H9 (cell line): ENCODE results near the gene KIF2C. TPM values are rescaled to one million over a fixed set of nuclear protein-coding genes. Genes with fewer than 3 reads are reported as not detected.

Source experiments
- DNase-seq: peaks from one replicate; pipeline ENCODE4 v3.0.0-alpha.2; 2017
- H2AFZ ChIP-seq: one replicate; pipeline ENCODE4 v1.6.1; 2013; ENCODE audit warnings: mild to moderate bottlenecking, low read length, control low read depth, moderate library complexity
- H2AK5ac ChIP-seq: 2 replicates; pipeline ENCODE4 v1.6.1; 2013; ENCODE audit warnings: low read length, control low read depth, mixed read lengths; ENCODE audit not compliant: insufficient read length
- H2BK120ac ChIP-seq: one replicate; pipeline ENCODE4 v1.6.1; 2013; ENCODE audit warnings: low read depth, mild to moderate bottlenecking, low read length, control low read depth, inconsistent platforms; ENCODE audit not compliant: poor library complexity, severe bottlenecking
- H2BK12ac ChIP-seq: 2 replicates; pipeline ENCODE4 v1.6.1; 2013; ENCODE audit warnings: low read length, control low read depth, mixed read lengths, low read depth; ENCODE audit not compliant: insufficient read length
- H2BK15ac ChIP-seq: 2 replicates; pipeline ENCODE4 v1.6.1; 2013; ENCODE audit warnings: low read depth, low read length, control low read depth
- H2BK20ac ChIP-seq: one replicate; pipeline ENCODE4 v1.6.1; 2013; ENCODE audit warnings: low read depth, mild to moderate bottlenecking, low read length, control low read depth, inconsistent platforms; ENCODE audit not compliant: poor library complexity, severe bottlenecking
- H2BK5ac ChIP-seq: 2 replicates; pipeline ENCODE4 v1.6.1; 2013; ENCODE audit warnings: low read length, control low read depth, mixed read lengths; ENCODE audit not compliant: insufficient read length
- H3K14ac ChIP-seq: 2 replicates; pipeline ENCODE4 v1.6.1; 2013; ENCODE audit warnings: low read length, control low read depth; ENCODE audit not compliant: insufficient read depth
- H3K18ac ChIP-seq: 2 replicates; pipeline ENCODE4 v1.6.1; 2013; ENCODE audit warnings: low read depth, mild to moderate bottlenecking, mixed read lengths, low read length, control low read depth; ENCODE audit not compliant: insufficient read length
- H3K23ac ChIP-seq: 2 replicates; pipeline ENCODE4 v1.6.1; 2013; ENCODE audit warnings: low read length, control low read depth, mixed read lengths, low read depth; ENCODE audit not compliant: insufficient read length
- H3K23me2 ChIP-seq: 2 replicates; pipeline ENCODE4 v1.6.1; 2013; ENCODE audit warnings: low read depth, mild to moderate bottlenecking, mixed read lengths, low read length, control low read depth; ENCODE audit not compliant: insufficient read length, poor library complexity, severe bottlenecking
- H3K27ac ChIP-seq: 2 replicates; pipeline ENCODE4 v1.5.1; 2013; ENCODE audit warnings: low read length, control low read depth, mixed read lengths, low read depth; ENCODE audit not compliant: insufficient read length
- H3K27me3 ChIP-seq: 2 replicates; pipeline ENCODE4 v1.6.1; 2013; ENCODE audit warnings: low read length, control low read depth, inconsistent platforms; ENCODE audit not compliant: insufficient read depth
- H3K4ac ChIP-seq: 2 replicates; pipeline ENCODE4 v1.6.1; 2013; ENCODE audit warnings: low read depth, mild to moderate bottlenecking, control low read depth, inconsistent platforms, low read length, moderate library complexity
- H3K4me1 ChIP-seq: 2 replicates; pipeline ENCODE4 v1.6.1; 2013; ENCODE audit warnings: low read length, control low read depth, inconsistent platforms; ENCODE audit not compliant: insufficient read depth
- H3K4me2 ChIP-seq: 2 replicates; pipeline ENCODE4 v1.6.1; 2013; ENCODE audit warnings: low read length, control low read depth, mixed read lengths; ENCODE audit not compliant: insufficient read length, insufficient read depth
- H3K56ac ChIP-seq: 2 replicates; pipeline ENCODE4 v1.6.1; 2013; ENCODE audit warnings: low read depth, mild to moderate bottlenecking, mixed read lengths, low read length, control low read depth; ENCODE audit not compliant: insufficient read length
- H3K79me1 ChIP-seq: 2 replicates; pipeline ENCODE4 v1.6.1; 2013; ENCODE audit warnings: low read depth, mild to moderate bottlenecking, moderate library complexity, low read length, control low read depth, inconsistent platforms; ENCODE audit not compliant: insufficient read depth, poor library complexity, severe bottlenecking
- H3K79me2 ChIP-seq: 2 replicates; pipeline ENCODE4 v1.6.1; 2013; ENCODE audit warnings: low read length, control low read depth, inconsistent platforms; ENCODE audit not compliant: insufficient read depth
- H3K9ac ChIP-seq: 2 replicates; pipeline ENCODE4 v1.6.1; 2013; ENCODE audit warnings: low read length, control low read depth, mixed read lengths; ENCODE audit not compliant: insufficient read length; ENCODE audit errors: extremely low read depth
- H3K9me3 ChIP-seq: one replicate; pipeline ENCODE4 v1.6.1; 2013; ENCODE audit warnings: low read depth, low read length, inconsistent platforms; ENCODE audit not compliant: control insufficient read depth
- H3T11ph ChIP-seq: one replicate; pipeline ENCODE4 v1.6.1; 2013; ENCODE audit warnings: mild to moderate bottlenecking, low read length, control low read depth, inconsistent platforms
- H4K20me1 ChIP-seq: one replicate; pipeline ENCODE4 v1.6.1; 2013; ENCODE audit not compliant: control insufficient read depth, insufficient read length, insufficient read depth
- H4K5ac ChIP-seq: 2 replicates; pipeline ENCODE4 v1.6.1; 2013; ENCODE audit warnings: low read depth, mild to moderate bottlenecking, mixed read lengths, low read length, control low read depth; ENCODE audit not compliant: insufficient read length
- H4K8ac ChIP-seq: replicated peaks from 2 replicates; pipeline ENCODE4 v1.6.1; 2013; ENCODE audit warnings: low read length, control low read depth, mixed read lengths, low read depth; ENCODE audit not compliant: insufficient read length
- H4K91ac ChIP-seq: 2 replicates; pipeline ENCODE4 v1.6.1; 2013; ENCODE audit warnings: low read depth, mild to moderate bottlenecking, moderate library complexity, mixed read lengths, low read length, control low read depth; ENCODE audit not compliant: insufficient read length
- H3K27ac Mint-ChIP-seq, 3 experiments: 2 replicates in 2 of 3; 3 replicates in 1 of 3; pipeline ENCODE4 v1.8.0; 2020 to 2021; ENCODE audit warnings: mixed read lengths in 3 of 3, mild to moderate bottlenecking in 1 of 3, moderate library complexity in 1 of 3
- H3K27me3 Mint-ChIP-seq: 2 replicates; pipeline ENCODE4 v1.8.0; 2021; ENCODE audit warnings: low read depth, mild to moderate bottlenecking, moderate library complexity, mixed read lengths
- H3K36me3 Mint-ChIP-seq, 3 experiments: 2 replicates in 2 of 3; 3 replicates in 1 of 3; pipeline ENCODE4 v1.8.0; 2020 to 2021; ENCODE audit warnings: low read depth in 3 of 3, mixed read lengths in 3 of 3; ENCODE audit not compliant: insufficient read depth in 1 of 3
- H3K4me1 Mint-ChIP-seq, 2 experiments: 2 replicates each; pipeline ENCODE4 v1.8.0; 2020; ENCODE audit warnings: mixed read lengths in 2 of 2
- H3K4me3 Mint-ChIP-seq, 2 experiments: 2 replicates in 1 of 2; 3 replicates in 1 of 2; pipeline ENCODE4 v1.8.0; 2020 to 2021; ENCODE audit warnings: mild to moderate bottlenecking in 2 of 2, mixed read lengths in 2 of 2, moderate library complexity in 1 of 2
- H3K9me3 Mint-ChIP-seq, 2 experiments: 2 replicates in 1 of 2; 3 replicates in 1 of 2; pipeline ENCODE4 v1.8.0; 2020; ENCODE audit warnings: mild to moderate bottlenecking in 2 of 2, mixed read lengths in 2 of 2, moderate library complexity in 1 of 2
- WGBS: extraction: QIAGEN DNeasy Blood & Tissue Kit; methylation state at CpG from one replicate; pipeline ENCODE4 v1.1.7; 2013; ENCODE audit warnings: missing lambda C conversion rate, low lambda C conversion rate, mixed read lengths; ENCODE audit not compliant: insufficient read length; ENCODE audit errors: extremely low coverage; 5-methylcytosine and 5-hydroxymethylcytosine counted together
- total RNA-seq: library from RNA; stranded (reverse); gene quantifications from 2 replicates; pipeline ENCODE4 v1.2.1, GENCODE V29; 2021
- TF ChIP-seq, protein P1 (sequence below): fragments of 200-600 bp; sonication (generic); conservative IDR thresholded peaks from 3 replicates; pipeline ENCODE4 v1.8.0; 2021; ENCODE audit warnings: antibody characterized with exemption, mild to moderate bottlenecking

KIF2C gene
- total RNA-seq, 1 experiment from 2014 or later: 73.1 TPM

DNA sequence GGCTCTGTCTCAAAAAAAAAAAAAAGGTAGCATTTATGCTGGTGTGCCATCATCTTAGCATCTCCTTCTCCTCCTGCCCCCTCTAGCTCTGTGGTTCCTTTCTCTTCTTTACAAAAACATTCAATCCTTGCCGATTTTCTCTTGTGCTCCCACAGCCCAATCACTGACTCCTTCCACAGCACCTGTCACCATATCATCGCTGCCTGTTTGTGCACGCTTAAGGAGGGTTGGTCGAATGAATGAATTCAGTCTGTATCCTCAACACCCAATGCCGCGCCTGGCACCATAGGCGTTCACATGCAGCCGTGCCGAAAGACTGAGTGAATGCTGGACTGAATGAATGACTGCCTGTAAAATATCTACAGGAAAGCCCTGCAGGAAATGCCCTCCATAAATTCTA lies 16.6 kb upstream of the KIF2C start:
- Histone ChIP-seq H3K23ac (no peak overlapping the region), H2AK5ac (no peak overlapping the region), H3K4me2 (no peak overlapping the region), H3K27ac (no peak overlapping the region), H3K18ac (no peak overlapping the region), H3K9ac (no peak overlapping the region), H3K4ac (no peak overlapping the region), H3K27me3 (no peaks in the 10 kb centered on the region), H2BK120ac (no peak overlapping the region), H4K5ac (no peak overlapping the region), H2BK12ac (no peak overlapping the region), H3K79me2 (no peaks in the 10 kb centered on the region), H4K20me1 (no peaks in the 10 kb centered on the region), H3K56ac (no peak overlapping the region), H2BK5ac (no peak overlapping the region), H3T11ph (no peak overlapping the region), H2AFZ (no peak overlapping the region), H2BK15ac (no peak overlapping the region), H3K23me2 (no peaks in the 10 kb centered on the region), H3K79me1 (no peaks in the 10 kb centered on the region), H3K14ac (no peak overlapping the region), H2BK20ac (no peak overlapping the region), H3K9me3 (no peaks in the 10 kb centered on the region), H4K91ac (no peak overlapping the region), H4K8ac (no peak overlapping the region), H3K4me1 (no peaks in the 10 kb centered on the region)
- Mint-ChIP-seq H3K9me3 (peaks cover 0 to 2% of the 10 kb centered on the region in 2 experiments; a peak in 1 of 5 replicates), H3K36me3 (no peaks in the 10 kb centered on the region), H3K4me3 (no peak overlapping the region), H3K27ac (peak overlapping the region in 1 of 3 experiments; percentile 18; a peak in 1 of 7 replicates), H3K27me3 (peaks cover under 1% of the 10 kb centered on the region), H3K4me1 (peaks cover 14 to 18% of the 10 kb centered on the region in 2 experiments)
- DNase-seq: no peak
- TF ChIP-seq, protein P1, sequence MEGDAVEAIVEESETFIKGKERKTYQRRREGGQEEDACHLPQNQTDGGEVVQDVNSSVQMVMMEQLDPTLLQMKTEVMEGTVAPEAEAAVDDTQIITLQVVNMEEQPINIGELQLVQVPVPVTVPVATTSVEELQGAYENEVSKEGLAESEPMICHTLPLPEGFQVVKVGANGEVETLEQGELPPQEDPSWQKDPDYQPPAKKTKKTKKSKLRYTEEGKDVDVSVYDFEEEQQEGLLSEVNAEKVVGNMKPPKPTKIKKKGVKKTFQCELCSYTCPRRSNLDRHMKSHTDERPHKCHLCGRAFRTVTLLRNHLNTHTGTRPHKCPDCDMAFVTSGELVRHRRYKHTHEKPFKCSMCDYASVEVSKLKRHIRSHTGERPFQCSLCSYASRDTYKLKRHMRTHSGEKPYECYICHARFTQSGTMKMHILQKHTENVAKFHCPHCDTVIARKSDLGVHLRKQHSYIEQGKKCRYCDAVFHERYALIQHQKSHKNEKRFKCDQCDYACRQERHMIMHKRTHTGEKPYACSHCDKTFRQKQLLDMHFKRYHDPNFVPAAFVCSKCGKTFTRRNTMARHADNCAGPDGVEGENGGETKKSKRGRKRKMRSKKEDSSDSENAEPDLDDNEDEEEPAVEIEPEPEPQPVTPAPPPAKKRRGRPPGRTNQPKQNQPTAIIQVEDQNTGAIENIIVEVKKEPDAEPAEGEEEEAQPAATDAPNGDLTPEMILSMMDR: no peak
- WGBS: no CpG with 5 or more reads among the region's 9 CpGs
